Nephron progenitor cell (in vitro differentiated cells): ENCODE results near the gene TPBGL.

ENCODE experiments used
- DNase-seq: peaks from one replicate; pipeline ENCODE4 v3.0.0; 2021
- H3K27ac Mint-ChIP-seq: 2 replicates; pipeline ENCODE4 v1.8.0; 2021; ENCODE audit warnings: mild to moderate bottlenecking, moderate library complexity, mixed read lengths
- H3K27me3 Mint-ChIP-seq: 2 replicates; pipeline ENCODE4 v1.8.0; 2021; ENCODE audit warnings: mild to moderate bottlenecking, low read depth, mixed read lengths; ENCODE audit not compliant: poor library complexity
- H3K36me3 Mint-ChIP-seq: 2 replicates; pipeline ENCODE4 v1.8.0; 2021; ENCODE audit warnings: low read depth, mixed read lengths
- H3K4me1 Mint-ChIP-seq: 2 replicates; pipeline ENCODE4 v1.8.0; 2021; ENCODE audit warnings: mixed read lengths
- H3K4me3 Mint-ChIP-seq: 2 replicates; pipeline ENCODE4 v1.8.0; 2021; ENCODE audit warnings: mild to moderate bottlenecking, moderate library complexity, mixed read lengths
- H3K9me3 Mint-ChIP-seq: 2 replicates; pipeline ENCODE4 v1.8.0; 2021; ENCODE audit warnings: mild to moderate bottlenecking, moderate library complexity, mixed read lengths
- TF ChIP-seq, protein P1 (sequence below): fragments of 200-600 bp; sonication (generic); IDR thresholded peaks from 2 replicates; pipeline ENCODE4 v1.5.0; 2021; ENCODE audit warnings: antibody characterized with exemption

Gene TPBGL

GRCh38 chr11:75254326-75254725 is 13.8 kb downstream of the TPBGL start:
- no peak for DNase-seq
- Mint-ChIP-seq H3K9me3 (peaks cover 22% of the 10 kb centered on the region), H3K27ac (no peak overlapping the region), H3K4me1 (no peaks in the 10 kb centered on the region), H3K27me3 (peaks cover 15% of the 10 kb centered on the region), H3K36me3 (no peaks in the 10 kb centered on the region), H3K4me3 (no peak overlapping the region)
- TF ChIP-seq, protein P1, sequence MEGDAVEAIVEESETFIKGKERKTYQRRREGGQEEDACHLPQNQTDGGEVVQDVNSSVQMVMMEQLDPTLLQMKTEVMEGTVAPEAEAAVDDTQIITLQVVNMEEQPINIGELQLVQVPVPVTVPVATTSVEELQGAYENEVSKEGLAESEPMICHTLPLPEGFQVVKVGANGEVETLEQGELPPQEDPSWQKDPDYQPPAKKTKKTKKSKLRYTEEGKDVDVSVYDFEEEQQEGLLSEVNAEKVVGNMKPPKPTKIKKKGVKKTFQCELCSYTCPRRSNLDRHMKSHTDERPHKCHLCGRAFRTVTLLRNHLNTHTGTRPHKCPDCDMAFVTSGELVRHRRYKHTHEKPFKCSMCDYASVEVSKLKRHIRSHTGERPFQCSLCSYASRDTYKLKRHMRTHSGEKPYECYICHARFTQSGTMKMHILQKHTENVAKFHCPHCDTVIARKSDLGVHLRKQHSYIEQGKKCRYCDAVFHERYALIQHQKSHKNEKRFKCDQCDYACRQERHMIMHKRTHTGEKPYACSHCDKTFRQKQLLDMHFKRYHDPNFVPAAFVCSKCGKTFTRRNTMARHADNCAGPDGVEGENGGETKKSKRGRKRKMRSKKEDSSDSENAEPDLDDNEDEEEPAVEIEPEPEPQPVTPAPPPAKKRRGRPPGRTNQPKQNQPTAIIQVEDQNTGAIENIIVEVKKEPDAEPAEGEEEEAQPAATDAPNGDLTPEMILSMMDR, result no peak

- no peak overlapping the region for H3K27ac Mint-ChIP-seq
- no peaks in the 10 kb centered on the region for H3K4me1 Mint-ChIP-seq
- TF ChIP-seq, protein P1, result no peak
- no peak overlapping the region for H3K4me3 Mint-ChIP-seq
- H3K9me3 Mint-ChIP-seq, result no peaks in the 10 kb centered on the region
- DNase-seq, result no peak
- no peaks in the 10 kb centered on the region for H3K36me3 Mint-ChIP-seq
- peaks cover 24% of the 10 kb centered on the region for H3K27me3 Mint-ChIP-seq
Observed at GRCh38 chr11:75260396-75261170, 20.0 kb downstream of the TPBGL start.

- no peaks in the 10 kb centered on the region for H3K36me3 Mint-ChIP-seq
- no peaks in the 10 kb centered on the region for H3K9me3 Mint-ChIP-seq
- H3K27ac Mint-ChIP-seq, result no peak overlapping the region
- peaks cover 16% of the 10 kb centered on the region for H3K27me3 Mint-ChIP-seq
- no peak for DNase-seq
- H3K4me1 Mint-ChIP-seq, result no peaks in the 10 kb centered on the region
- no peak overlapping the region for H3K4me3 Mint-ChIP-seq
- TF ChIP-seq, protein P1, result no peak
Observed at GRCh38 chr11:75261902-75262361, 21.4 kb downstream of the TPBGL start.

GRCh38 chr11:75262436-75262835 is 21.9 kb downstream of the TPBGL start:
- no peaks in the 10 kb centered on the region for H3K9me3 Mint-ChIP-seq
- H3K4me3 Mint-ChIP-seq, result no peak overlapping the region
- TF ChIP-seq, protein P1, result no peak
- H3K27ac Mint-ChIP-seq, result no peak overlapping the region
- H3K36me3 Mint-ChIP-seq, result no peaks in the 10 kb centered on the region
- no peak for DNase-seq
- H3K27me3 Mint-ChIP-seq, result peaks cover 16% of the 10 kb centered on the region
- H3K4me1 Mint-ChIP-seq, result no peaks in the 10 kb centered on the region

DNA sequence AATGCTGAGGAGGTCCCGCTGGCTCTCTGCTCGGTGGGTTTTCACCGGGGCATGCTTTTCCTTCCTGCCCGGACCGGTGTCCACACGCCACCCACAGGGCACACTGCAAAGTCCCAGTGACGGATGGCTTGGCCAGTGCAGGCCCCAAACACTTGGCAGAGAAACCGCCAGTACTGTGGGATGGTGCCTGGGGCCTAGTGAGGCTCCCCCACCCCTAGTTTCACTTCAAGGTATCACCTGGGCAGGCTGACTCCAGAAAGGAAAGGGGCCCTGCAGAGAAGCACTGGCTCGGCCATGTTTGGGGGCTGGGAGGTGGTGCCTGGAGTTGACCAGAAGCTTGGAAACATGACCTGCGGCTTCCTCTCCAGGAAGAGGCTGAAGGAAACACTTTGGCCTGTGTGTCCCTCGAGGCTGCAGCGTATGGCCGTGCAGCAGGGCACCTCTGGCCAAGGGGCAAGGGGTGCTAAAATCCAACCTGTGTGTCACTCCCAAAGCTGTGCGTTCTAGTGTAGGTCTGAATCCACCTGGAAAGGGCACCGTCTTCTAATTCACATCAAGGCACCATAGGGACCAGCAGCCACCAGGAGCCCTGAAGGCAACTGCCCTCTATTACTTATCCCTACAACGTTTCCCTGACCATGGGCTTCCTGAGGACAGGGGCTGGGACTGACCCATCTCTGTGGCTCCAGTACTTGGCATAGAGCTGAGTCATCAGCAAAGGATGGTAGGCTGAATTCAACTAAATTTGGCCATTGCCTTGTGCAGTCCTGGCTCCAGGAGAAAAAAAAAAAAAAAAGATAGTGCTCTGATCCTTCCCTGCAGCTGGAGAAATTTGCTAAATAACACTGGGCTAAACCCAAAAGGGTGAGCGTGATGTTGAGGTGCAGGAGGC is 22.6 kb downstream of the TPBGL start:
- H3K27me3 Mint-ChIP-seq, result peaks cover 20% of the 10 kb centered on the region

More for the DNA sequence above, 22.6 kb downstream of the TPBGL start:
- no peaks in the 10 kb centered on the region for H3K36me3 Mint-ChIP-seq
- DNase-seq, result no peak
- H3K27ac Mint-ChIP-seq, result no peak overlapping the region
- H3K9me3 Mint-ChIP-seq, result no peaks in the 10 kb centered on the region
- TF ChIP-seq, protein P1, result no peak
- no peaks in the 10 kb centered on the region for H3K4me1 Mint-ChIP-seq
- no peak overlapping the region for H3K4me3 Mint-ChIP-seq
